Left ventricle myocardium inferior (tissue), 1 donor: ENCODE measurements around the gene TRIP10. TPM values are rescaled to one million over a fixed set of nuclear protein-coding genes. Genes with fewer than 3 reads are reported as not detected.
A peak's percentile ranks its signal among the peaks of the same experiment; 100 is the strongest.
"Not testable (repeated sequence)": the region's sequence is repeated elsewhere in the genome, so short reads cannot be mapped to it uniquely, and the experiment has no call there.

ENCODE experiments used
- DNase-seq: peaks from one replicate; pipeline ENCODE4 v3.0.0-alpha.2; 2020
- H3K27ac ChIP-seq: fragments of 200-600 bp; replicated peaks from 2 replicates; pipeline ENCODE4 v1.8.0; 2021
- H3K27me3 ChIP-seq: fragments of 200-600 bp; 2 replicates; pipeline ENCODE4 v1.8.0; 2021; ENCODE audit warnings: low read depth
- H3K36me3 ChIP-seq: fragments of 200-600 bp; 2 replicates; pipeline ENCODE4 v1.8.0; 2021
- H3K4me1 ChIP-seq: fragments of 200-600 bp; 2 replicates; pipeline ENCODE4 v1.8.0; 2021
- H3K4me3 ChIP-seq: fragments of 200-600 bp; 2 replicates; pipeline ENCODE4 v1.8.0; 2021; ENCODE audit warnings: mild to moderate bottlenecking, moderate library complexity
- H3K9me3 ChIP-seq: fragments of 200-600 bp; replicated peaks from 2 replicates; pipeline ENCODE4 v1.8.0; 2021
- intact Hi-C: fragments of 100-400 bp; cut with micrococcal nuclease; formaldehyde crosslinking; loops from one replicate; pipeline ENCODE4 v1.11.0; 2022
- total RNA-seq: library from RNA; stranded (reverse); fragmentation: NEBNext Ultra II Directional; extraction: Animal tissue kit (Norgen Biotek cat#: 25700); gene quantifications from one replicate; pipeline ENCODE4 v1.2.1, GENCODE V29; 2021
- TF ChIP-seq, protein P1 (sequence below): fragments of 200-600 bp; IDR thresholded peaks from 2 replicates; pipeline ENCODE4 v1.8.0; 2021; ENCODE audit warnings: antibody characterized with exemption, mild to moderate bottlenecking, borderline replicate concordance
- donor health status: DM: no; HTN: yes; CAD: no; lungs with severe emphysema.

TRIP10 gene
- total RNA-seq, 1 donor from 2014 or later = 133 TPM

GRCh38 chr19:6766357-6767080, 27.0 kb downstream of the TRIP10 start:
- H3K36me3 ChIP-seq = no peaks in the 10 kb centered on the region
- TF ChIP-seq, protein P1, sequence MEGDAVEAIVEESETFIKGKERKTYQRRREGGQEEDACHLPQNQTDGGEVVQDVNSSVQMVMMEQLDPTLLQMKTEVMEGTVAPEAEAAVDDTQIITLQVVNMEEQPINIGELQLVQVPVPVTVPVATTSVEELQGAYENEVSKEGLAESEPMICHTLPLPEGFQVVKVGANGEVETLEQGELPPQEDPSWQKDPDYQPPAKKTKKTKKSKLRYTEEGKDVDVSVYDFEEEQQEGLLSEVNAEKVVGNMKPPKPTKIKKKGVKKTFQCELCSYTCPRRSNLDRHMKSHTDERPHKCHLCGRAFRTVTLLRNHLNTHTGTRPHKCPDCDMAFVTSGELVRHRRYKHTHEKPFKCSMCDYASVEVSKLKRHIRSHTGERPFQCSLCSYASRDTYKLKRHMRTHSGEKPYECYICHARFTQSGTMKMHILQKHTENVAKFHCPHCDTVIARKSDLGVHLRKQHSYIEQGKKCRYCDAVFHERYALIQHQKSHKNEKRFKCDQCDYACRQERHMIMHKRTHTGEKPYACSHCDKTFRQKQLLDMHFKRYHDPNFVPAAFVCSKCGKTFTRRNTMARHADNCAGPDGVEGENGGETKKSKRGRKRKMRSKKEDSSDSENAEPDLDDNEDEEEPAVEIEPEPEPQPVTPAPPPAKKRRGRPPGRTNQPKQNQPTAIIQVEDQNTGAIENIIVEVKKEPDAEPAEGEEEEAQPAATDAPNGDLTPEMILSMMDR = no peak
- peaks cover 63% of the 10 kb centered on the region for H3K27me3 ChIP-seq
- intact Hi-C loops = no loop called here
- H3K9me3 ChIP-seq = no peaks in the 10 kb centered on the region
- DNase-seq = no peak
- peak overlapping the region; percentile 54 for H3K4me3 ChIP-seq
- H3K27ac ChIP-seq = no peak overlapping the region
- H3K4me1 ChIP-seq = peaks cover 16% of the 10 kb centered on the region

- intact Hi-C loops = no loop called here
Observed at GRCh38 chr19:6767081-6767356, 27.5 kb downstream of the TRIP10 start.

GRCh38 chr19:6767357-6768235, 28.1 kb downstream of the TRIP10 start, which contains the start of gene SH2D3A:
TSS of gene SH2D3A (minus strand) at chr19:6767435. CDS start at chr19:6763748, 3,687 bp downstream.
- H3K4me3 ChIP-seq = peak within 1 kb of the TSS; percentile 54
- TF ChIP-seq, protein P1 = no peak
- H3K27me3 ChIP-seq = peaks cover 71% of the 10 kb centered on the region
- peak; percentile 51 for DNase-seq
- intact Hi-C loops = no loop called here
- H3K9me3 ChIP-seq = no peaks in the 10 kb centered on the region
- no peaks in the 10 kb centered on the region for H3K36me3 ChIP-seq
- H3K4me1 ChIP-seq = peaks cover 16% of the 10 kb centered on the region
- H3K27ac ChIP-seq = peak within 1 kb of the TSS; percentile 12

More at GRCh38 chr19:6767081-6767356, 27.5 kb downstream of the TRIP10 start:
- Histone ChIP-seq H3K9me3 (no peaks in the 10 kb centered on the region), H3K4me3 (peak overlapping the region; percentile 54), H3K36me3 (no peaks in the 10 kb centered on the region), H3K27ac (peak overlapping the region; percentile 12), H3K27me3 (peaks cover 65% of the 10 kb centered on the region), H3K4me1 (peaks cover 16% of the 10 kb centered on the region)
- no peak for DNase-seq
- TF ChIP-seq, protein P1 = no peak

DNA sequence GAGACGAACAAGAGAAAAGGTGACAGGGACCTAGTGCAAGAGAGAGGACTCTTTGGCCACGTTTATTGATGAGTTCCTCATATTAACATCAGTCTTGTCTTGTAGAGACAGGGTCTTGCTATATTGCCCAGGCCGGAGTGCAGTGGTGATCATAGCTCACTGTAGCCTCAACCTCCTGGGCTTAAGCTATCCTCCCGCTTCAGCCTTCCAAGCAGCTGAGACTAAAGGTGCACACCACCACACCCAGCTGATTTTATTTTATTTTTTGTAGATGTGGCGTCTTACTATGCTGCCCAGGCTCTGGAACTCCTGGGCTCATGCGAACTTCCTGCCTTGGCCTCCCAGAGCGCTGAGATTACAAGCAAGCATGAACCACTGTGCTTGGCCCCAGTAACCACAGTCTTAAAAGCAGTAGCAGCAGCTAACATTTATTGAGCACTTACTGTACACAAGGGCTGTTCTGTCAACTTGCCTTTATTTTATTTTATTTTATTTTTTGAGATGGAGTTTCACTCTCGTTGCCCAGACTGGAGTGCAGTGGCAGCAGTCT, 28.8 kb downstream of the TRIP10 start:
- DNase-seq = no peak
- TF ChIP-seq, protein P1 = no peak
- Histone ChIP-seq H3K27me3 (peaks cover 76% of the 10 kb centered on the region), H3K9me3 (no peaks in the 10 kb centered on the region), H3K36me3 (no peaks in the 10 kb centered on the region), H3K4me1 (peaks cover 16% of the 10 kb centered on the region), H3K4me3 (no peak overlapping the region), H3K27ac (no peak overlapping the region)
- intact Hi-C loops = no loop called here

GRCh38 chr19:6769006-6769619, 29.6 kb downstream of the TRIP10 start:
- DNase-seq = no peak
- TF ChIP-seq, protein P1 = peak; percentile 53
- H3K9me3 ChIP-seq = no peaks in the 10 kb centered on the region
- H3K4me3 ChIP-seq = no peak overlapping the region
- H3K4me1 ChIP-seq = peaks cover 16% of the 10 kb centered on the region
- H3K27ac ChIP-seq = no peak overlapping the region
- intact Hi-C loops = no loop called here
- H3K27me3 ChIP-seq = peaks cover 68% of the 10 kb centered on the region
- H3K36me3 ChIP-seq = no peaks in the 10 kb centered on the region

- not testable (repeated sequence) for H3K27ac ChIP-seq, H3K9me3 ChIP-seq, H3K4me3 ChIP-seq, H3K36me3 ChIP-seq, DNase-seq
- Histone ChIP-seq H3K4me1 (peaks cover 14% of the 10 kb centered on the region), H3K27me3 (peaks cover 44% of the 10 kb centered on the region)
- intact Hi-C loops = loop anchor here (10.0 kb wide), 1 partner anchor 137 kb away; no protein-coding TSS in a partner anchor
Observed at GRCh38 chr19:6771648-6772027, 32.2 kb downstream of the TRIP10 start.
